ENCODE results near the gene TMEM220.
A peak's percentile ranks its signal among the peaks of the same experiment; 100 is the strongest.
"Not testable (repeated sequence)": the region's sequence is repeated elsewhere in the genome, so short reads cannot be mapped to it uniquely, and the experiment has no call there.

TMEM220 gene

GRCh38 chr17:10745231-10745630, 15.4 kb upstream of the TMEM220 start:
- no peak for DNase-seq (ENCODE audit: low spot score)
- no peak overlapping the region for H3K4me3 Mint-ChIP-seq
- no peak overlapping the region for H3K27ac Mint-ChIP-seq
- H3K27me3 Mint-ChIP-seq (ENCODE audit: low read depth): peaks cover 8% of the 10 kb centered on the region
- peaks cover 5% of the 10 kb centered on the region for H3K4me1 Mint-ChIP-seq (ENCODE audit: low read depth)
- no peaks in the 10 kb centered on the region for H3K36me3 Mint-ChIP-seq (ENCODE audit: low read depth)
- H3K9me3 Mint-ChIP-seq: no peaks in the 10 kb centered on the region

- H3K27me3 Mint-ChIP-seq (ENCODE audit: low read depth): peaks cover 8% of the 10 kb centered on the region
- H3K4me1 Mint-ChIP-seq (ENCODE audit: low read depth): peaks cover 5% of the 10 kb centered on the region
- H3K4me3 Mint-ChIP-seq: no peak overlapping the region
- H3K36me3 Mint-ChIP-seq (ENCODE audit: low read depth): no peaks in the 10 kb centered on the region
- DNase-seq (ENCODE audit: low spot score): no peak
- no peaks in the 10 kb centered on the region for H3K9me3 Mint-ChIP-seq
- no peak overlapping the region for H3K27ac Mint-ChIP-seq
Measured at GRCh38 chr17:10744501-10745000, 14.7 kb upstream of the TMEM220 start.

GRCh38 chr17:10743316-10744009, 13.6 kb upstream of the TMEM220 start:
- H3K4me1 Mint-ChIP-seq (ENCODE audit: low read depth): peaks cover 5% of the 10 kb centered on the region

GRCh38 chr17:10742431-10742830, 12.6 kb upstream of the TMEM220 start:
- Mint-ChIP-seq H3K4me3 (no peak overlapping the region), H3K36me3 (ENCODE audit: low read depth) (no peaks in the 10 kb centered on the region), H3K27me3 (ENCODE audit: low read depth) (peaks cover 8% of the 10 kb centered on the region), H3K4me1 (ENCODE audit: low read depth) (peaks cover 5% of the 10 kb centered on the region), H3K27ac (no peak overlapping the region), H3K9me3 (no peaks in the 10 kb centered on the region)
- DNase-seq (ENCODE audit: low spot score): no peak

More at GRCh38 chr17:10743316-10744009, 13.6 kb upstream of the TMEM220 start:
- Mint-ChIP-seq H3K27ac (no peak overlapping the region), H3K36me3 (ENCODE audit: low read depth) (no peaks in the 10 kb centered on the region), H3K9me3 (no peaks in the 10 kb centered on the region), H3K27me3 (ENCODE audit: low read depth) (peaks cover 8% of the 10 kb centered on the region), H3K4me3 (no peak overlapping the region)
- DNase-seq (ENCODE audit: low spot score): no peak

GRCh38 chr17:10741416-10742135, 11.8 kb upstream of the TMEM220 start:
- no peaks in the 10 kb centered on the region for H3K36me3 Mint-ChIP-seq (ENCODE audit: low read depth)
- H3K27me3 Mint-ChIP-seq (ENCODE audit: low read depth): peaks cover 11% of the 10 kb centered on the region
- H3K27ac Mint-ChIP-seq: no peak overlapping the region
- peaks cover 7% of the 10 kb centered on the region for H3K4me1 Mint-ChIP-seq (ENCODE audit: low read depth)
- no peak for DNase-seq (ENCODE audit: low spot score)
- H3K4me3 Mint-ChIP-seq: no peak overlapping the region
- no peaks in the 10 kb centered on the region for H3K9me3 Mint-ChIP-seq

- Mint-ChIP-seq H3K27ac (no peak overlapping the region), H3K27me3 (ENCODE audit: low read depth) (peaks cover 11% of the 10 kb centered on the region), H3K9me3 (no peaks in the 10 kb centered on the region), H3K4me1 (ENCODE audit: low read depth) (peaks cover 4% of the 10 kb centered on the region), H3K36me3 (ENCODE audit: low read depth) (no peaks in the 10 kb centered on the region), H3K4me3 (no peak overlapping the region)
- DNase-seq (ENCODE audit: low spot score): no peak
Measured at GRCh38 chr17:10739386-10739785, 9.6 kb upstream of the TMEM220 start.

GRCh38 chr17:10738521-10739258, 8.9 kb upstream of the TMEM220 start:
- no peak overlapping the region for H3K4me3 Mint-ChIP-seq
- H3K9me3 Mint-ChIP-seq: no peaks in the 10 kb centered on the region
- H3K27me3 Mint-ChIP-seq (ENCODE audit: low read depth): peaks cover 9% of the 10 kb centered on the region
- H3K36me3 Mint-ChIP-seq (ENCODE audit: low read depth): no peaks in the 10 kb centered on the region
- H3K4me1 Mint-ChIP-seq (ENCODE audit: low read depth): peaks cover 2% of the 10 kb centered on the region
- no peak overlapping the region for H3K27ac Mint-ChIP-seq
- DNase-seq (ENCODE audit: low spot score): no peak

- no peak for DNase-seq (ENCODE audit: low spot score)
- H3K9me3 Mint-ChIP-seq: no peaks in the 10 kb centered on the region
- H3K36me3 Mint-ChIP-seq (ENCODE audit: low read depth): no peaks in the 10 kb centered on the region
- no peak overlapping the region for H3K27ac Mint-ChIP-seq
- H3K27me3 Mint-ChIP-seq (ENCODE audit: low read depth): peaks cover 14% of the 10 kb centered on the region
- peaks cover 2% of the 10 kb centered on the region for H3K4me1 Mint-ChIP-seq (ENCODE audit: low read depth)
- no peak overlapping the region for H3K4me3 Mint-ChIP-seq
Measured at GRCh38 chr17:10737736-10738135, 7.9 kb upstream of the TMEM220 start.

- H3K36me3 Mint-ChIP-seq (ENCODE audit: low read depth): no peaks in the 10 kb centered on the region
- H3K27ac Mint-ChIP-seq: no peak overlapping the region
- no peak overlapping the region for H3K4me3 Mint-ChIP-seq
- DNase-seq (ENCODE audit: low spot score): no peak
- H3K9me3 Mint-ChIP-seq: no peaks in the 10 kb centered on the region
- H3K27me3 Mint-ChIP-seq (ENCODE audit: low read depth): peaks cover 17% of the 10 kb centered on the region
- H3K4me1 Mint-ChIP-seq (ENCODE audit: low read depth): peaks cover 2% of the 10 kb centered on the region
Measured at GRCh38 chr17:10737168-10737622, 7.4 kb upstream of the TMEM220 start.

GRCh38 chr17:10735821-10736220, 6.0 kb upstream of the TMEM220 start:
- no peaks in the 10 kb centered on the region for H3K9me3 Mint-ChIP-seq
- no peak overlapping the region for H3K27ac Mint-ChIP-seq
- H3K4me1 Mint-ChIP-seq (ENCODE audit: low read depth): peaks cover 5% of the 10 kb centered on the region
- peaks cover 23% of the 10 kb centered on the region for H3K27me3 Mint-ChIP-seq (ENCODE audit: low read depth)
- H3K4me3 Mint-ChIP-seq: no peak overlapping the region
- DNase-seq (ENCODE audit: low spot score): no peak
- no peaks in the 10 kb centered on the region for H3K36me3 Mint-ChIP-seq (ENCODE audit: low read depth)

GRCh38 chr17:10735251-10735650, 5.4 kb upstream of the TMEM220 start:
- Mint-ChIP-seq H3K4me1 (ENCODE audit: low read depth) (peaks cover 6% of the 10 kb centered on the region), H3K27ac (no peak overlapping the region), H3K36me3 (ENCODE audit: low read depth) (no peaks in the 10 kb centered on the region)

GRCh38 chr17:10733666-10734065, 3.8 kb upstream of the TMEM220 start:
- no peaks in the 10 kb centered on the region for H3K36me3 Mint-ChIP-seq (ENCODE audit: low read depth)
- no peak overlapping the region for H3K4me3 Mint-ChIP-seq
- DNase-seq (ENCODE audit: low spot score): no peak
- no peaks in the 10 kb centered on the region for H3K9me3 Mint-ChIP-seq
- H3K27me3 Mint-ChIP-seq (ENCODE audit: low read depth): peaks cover 30% of the 10 kb centered on the region
- peaks cover 8% of the 10 kb centered on the region for H3K4me1 Mint-ChIP-seq (ENCODE audit: low read depth)
- no peak overlapping the region for H3K27ac Mint-ChIP-seq

More at GRCh38 chr17:10735251-10735650, 5.4 kb upstream of the TMEM220 start:
- no peak overlapping the region for H3K4me3 Mint-ChIP-seq
- H3K9me3 Mint-ChIP-seq: no peaks in the 10 kb centered on the region
- peaks cover 24% of the 10 kb centered on the region for H3K27me3 Mint-ChIP-seq (ENCODE audit: low read depth)
- DNase-seq (ENCODE audit: low spot score): no peak

- Mint-ChIP-seq H3K4me1 (ENCODE audit: low read depth) (peaks cover 11% of the 10 kb centered on the region), H3K27me3 (ENCODE audit: low read depth) (peaks cover 31% of the 10 kb centered on the region)
- not testable (repeated sequence) for H3K36me3 Mint-ChIP-seq (ENCODE audit: low read depth); H3K4me3 Mint-ChIP-seq; DNase-seq (ENCODE audit: low spot score); H3K9me3 Mint-ChIP-seq; H3K27ac Mint-ChIP-seq
Measured at GRCh38 chr17:10732121-10732520, 2.3 kb upstream of the TMEM220 start.

GRCh38 chr17:10731408-10731879, 1.6 kb upstream of the TMEM220 start:
- Mint-ChIP-seq H3K27me3 (ENCODE audit: low read depth) (peaks cover 31% of the 10 kb centered on the region), H3K9me3 (no peaks in the 10 kb centered on the region), H3K4me1 (ENCODE audit: low read depth) (peaks cover 13% of the 10 kb centered on the region), H3K27ac (no peak overlapping the region), H3K36me3 (ENCODE audit: low read depth) (no peaks in the 10 kb centered on the region), H3K4me3 (peak overlapping the region; percentile 92)
- DNase-seq (ENCODE audit: low spot score): no peak
